Transverse colon (tissue), 4 donors: Measurements from ENCODE around the gene PALLD.

Source experiments
- EP300 ChIP-seq: sonication (generic); formaldehyde crosslinking; IDR thresholded peaks from one replicate; pipeline ENCODE4 v1.6.1; 2017; ENCODE audit warnings: antibody characterized with exemption, low read depth
- POLR2A ChIP-seq: fragments of 450-650 bp; IDR thresholded peaks from one replicate; pipeline ENCODE4 v1.6.1; 2016; ENCODE audit warnings: antibody characterized with exemption, mild to moderate bottlenecking, moderate library complexity
- POLR2AphosphoS5 ChIP-seq, 3 donors: sonication (generic); formaldehyde crosslinking; IDR thresholded peaks; one replicate each; pipeline ENCODE4 v1.6.1; 2016; ENCODE audit warnings: antibody characterized with exemption in 3 of 3
- TF ChIP-seq, protein P1 (sequence below), 5 experiments: fragments of 200-600 bp in 3 of 5; fragments of 450-650 bp in 2 of 5; sonication (generic) in 3 of 5; IDR thresholded peaks; 1 replicate in 2 of 5; 2 replicates in 3 of 5; pipeline ENCODE4 v1.5.1; 2016 to 2017; ENCODE audit warnings: antibody characterized with exemption in 5 of 5, inconsistent platforms in 3 of 5, mild to moderate bottlenecking in 2 of 5, moderate library complexity in 1 of 5

DNA sequence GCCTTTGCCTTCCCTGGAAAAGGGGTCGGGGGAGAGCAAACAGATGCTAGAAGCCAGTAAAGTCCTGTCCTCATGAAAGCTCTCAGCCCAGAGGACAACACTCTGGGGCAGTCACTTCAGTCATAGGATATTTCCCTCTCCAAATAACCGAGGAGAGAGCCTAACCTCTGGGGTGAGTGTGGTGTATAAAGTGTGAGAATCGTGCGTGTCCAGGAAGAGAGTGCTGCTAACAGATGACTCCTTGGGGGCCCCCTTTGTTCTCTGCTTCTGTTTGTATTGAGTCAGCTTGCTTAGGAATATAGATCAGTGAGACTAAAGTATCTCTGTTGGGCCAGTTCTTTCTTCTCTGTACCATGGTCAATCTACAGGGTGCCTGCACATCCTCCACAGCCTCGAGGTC lies 247.2 kb downstream of the PALLD start:
- TF ChIP-seq POLR2A: no peak
- TF ChIP-seq, protein P1, sequence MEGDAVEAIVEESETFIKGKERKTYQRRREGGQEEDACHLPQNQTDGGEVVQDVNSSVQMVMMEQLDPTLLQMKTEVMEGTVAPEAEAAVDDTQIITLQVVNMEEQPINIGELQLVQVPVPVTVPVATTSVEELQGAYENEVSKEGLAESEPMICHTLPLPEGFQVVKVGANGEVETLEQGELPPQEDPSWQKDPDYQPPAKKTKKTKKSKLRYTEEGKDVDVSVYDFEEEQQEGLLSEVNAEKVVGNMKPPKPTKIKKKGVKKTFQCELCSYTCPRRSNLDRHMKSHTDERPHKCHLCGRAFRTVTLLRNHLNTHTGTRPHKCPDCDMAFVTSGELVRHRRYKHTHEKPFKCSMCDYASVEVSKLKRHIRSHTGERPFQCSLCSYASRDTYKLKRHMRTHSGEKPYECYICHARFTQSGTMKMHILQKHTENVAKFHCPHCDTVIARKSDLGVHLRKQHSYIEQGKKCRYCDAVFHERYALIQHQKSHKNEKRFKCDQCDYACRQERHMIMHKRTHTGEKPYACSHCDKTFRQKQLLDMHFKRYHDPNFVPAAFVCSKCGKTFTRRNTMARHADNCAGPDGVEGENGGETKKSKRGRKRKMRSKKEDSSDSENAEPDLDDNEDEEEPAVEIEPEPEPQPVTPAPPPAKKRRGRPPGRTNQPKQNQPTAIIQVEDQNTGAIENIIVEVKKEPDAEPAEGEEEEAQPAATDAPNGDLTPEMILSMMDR (IDR thresholded peaks at IDR 0.05): no peak
- TF ChIP-seq POLR2AphosphoS5 (IDR thresholded peaks at IDR 0.05): no peak
- no peak for TF ChIP-seq EP300
